Middle frontal gyrus (tissue), 1 donor: ENCODE data around the gene MAP3K4.

Experiments used
- DNase-seq: peaks from one replicate; pipeline ENCODE4 v3.0.0-alpha.2; 2015; ENCODE audit warnings: low spot score; ENCODE audit errors: extremely low spot score

Gene MAP3K4

GRCh38 chr6:161001421-161001820, 9.9 kb downstream of the MAP3K4 start:
- DNase-seq = no peak

- no peak for DNase-seq
Observed at GRCh38 chr6:161003336-161003735, 11.8 kb downstream of the MAP3K4 start.

GRCh38 chr6:161008245-161008644, 16.7 kb downstream of the MAP3K4 start:
- DNase-seq = no peak

GRCh38 chr6:161009991-161010390, 18.4 kb downstream of the MAP3K4 start:
- DNase-seq = no peak

- no peak for DNase-seq
Observed at GRCh38 chr6:161010418-161010817, 18.8 kb downstream of the MAP3K4 start.

GRCh38 chr6:161011492-161012480, 20.2 kb downstream of the MAP3K4 start:
- no peak for DNase-seq

GRCh38 chr6:161013695-161014094, 22.1 kb downstream of the MAP3K4 start:
- no peak for DNase-seq

GRCh38 chr6:161017766-161018564, 26.4 kb downstream of the MAP3K4 start:
- DNase-seq = no peak

GRCh38 chr6:161019324-161019839, 27.8 kb downstream of the MAP3K4 start:
- no peak for DNase-seq

GRCh38 chr6:161021543-161021942, 30.0 kb downstream of the MAP3K4 start:
- DNase-seq = no peak

- no peak for DNase-seq
Observed at GRCh38 chr6:161021998-161022743, 30.6 kb downstream of the MAP3K4 start.

- no peak for DNase-seq
Observed at GRCh38 chr6:161023316-161023715, 31.7 kb downstream of the MAP3K4 start.

GRCh38 chr6:161024364-161024920, 32.9 kb downstream of the MAP3K4 start:
- no peak for DNase-seq

GRCh38 chr6:161027385-161027784, 35.8 kb downstream of the MAP3K4 start:
- no peak for DNase-seq

- DNase-seq = no peak
Observed at GRCh38 chr6:161029195-161029809, 37.7 kb downstream of the MAP3K4 start.

- no peak for DNase-seq
Observed at GRCh38 chr6:161031721-161032495, 40.3 kb downstream of the MAP3K4 start.

- DNase-seq = no peak
Observed at GRCh38 chr6:161033667-161034066, 42.1 kb downstream of the MAP3K4 start.

GRCh38 chr6:161035182-161035980, 43.8 kb downstream of the MAP3K4 start:
- DNase-seq = no peak

- no peak for DNase-seq
Observed at GRCh38 chr6:161035981-161036263, 44.4 kb downstream of the MAP3K4 start.
